SK-N-MC (cell line): ENCODE data around the gene SERPINA4.

Source experiments
- EZH2 ChIP-seq: fragments of 200-600 bp; sonication (generic); IDR thresholded peaks from one replicate; pipeline ENCODE4 v1.6.1; 2017; ENCODE audit warnings: antibody characterized with exemption
- FOXP2 ChIP-seq: optimal IDR thresholded peaks from 2 replicates; pipeline ENCODE3; 2011; ENCODE audit warnings: mild to moderate bottlenecking, moderate library complexity; ENCODE audit not compliant: insufficient read depth; ENCODE audit errors: extremely low read length, control extremely low read depth
- POLR2AphosphoS5 ChIP-seq: IDR thresholded peaks from 2 replicates; pipeline ENCODE4 v1.6.1; 2012; ENCODE audit warnings: mild to moderate bottlenecking, low read depth, low read length, borderline replicate concordance

- TF ChIP-seq POLR2AphosphoS5, result no peak
- TF ChIP-seq EZH2, result no peak
- no peak for TF ChIP-seq FOXP2
These were observed 41.5 kb downstream of the SERPINA4 start for GRCh38 chr14:94602722-94603121.
